Spleen (tissue), 7 donors: ENCODE measurements around the gene KRTAP1-5.

Experiments used
- CTCF ChIP-seq, 11 experiments: fragments of 200-600 bp in 7 of 11; fragments of 450-650 bp in 4 of 11; sonication (generic) in 4 of 11; IDR thresholded peaks in 8 of 11; conservative IDR thresholded peaks in 3 of 11; 1 replicate in 7 of 11; 2 replicates in 4 of 11; pipeline versions ENCODE4 v1.4.0 to v1.8.0; 2016 to 2021; ENCODE audit warnings: antibody characterized with exemption in 11 of 11, inconsistent platforms in 4 of 11, mild to moderate bottlenecking in 1 of 11
- POLR2A ChIP-seq, 3 donors: fragments of 450-650 bp; IDR thresholded peaks; one replicate each; pipeline ENCODE4 v1.5.1; 2017; ENCODE audit warnings: antibody characterized with exemption in 3 of 3, mild to moderate bottlenecking in 1 of 3
- POLR2AphosphoS5 ChIP-seq, 3 donors: sonication (generic); formaldehyde crosslinking; IDR thresholded peaks; one replicate each; pipeline ENCODE4 v1.5.1; 2017; ENCODE audit warnings: antibody characterized with exemption in 3 of 3
- donor health status: DM: no; HTN: no; CAD: no; lungs with moderate emphysema.
- donor health status: DM: no; HTN: no; CAD: no.
- donor health status: DM: no; HTN: no; CAD: no.

- TF ChIP-seq CTCF (IDR thresholded peaks at IDR 0.05 in 8 of 11, conservative IDR thresholded peaks at IDR 0.05 in 3 of 11) (no peak), POLR2A (IDR thresholded peaks at IDR 0.05) (no peak), POLR2AphosphoS5 (IDR thresholded peaks at IDR 0.05) (no peak)
These were observed 33.1 kb upstream of the KRTAP1-5 start, which contains the start of gene KRTAP2-3 for GRCh38 chr17:41060052-41060604.
